NCI-H1048 (cell line): Measurements from ENCODE around the gene RIOX2.
"Not testable (repeated sequence)": the region's sequence is repeated elsewhere in the genome, so short reads cannot be mapped to it uniquely, and the experiment has no call there.

Source experiments
- DNase-seq: peaks from one replicate; lab custom pipeline; 2025; lab: John Stamatoyannopoulos, UW

RIOX2 gene

GRCh38 chr3:97911459-97911858 lies 60.8 kb downstream of the RIOX2 start:
- DNase-seq, result no peak

GRCh38 chr3:97910931-97911351 lies 61.3 kb downstream of the RIOX2 start:
- no peak for DNase-seq

GRCh38 chr3:97910236-97910831 lies 61.9 kb downstream of the RIOX2 start:
- not testable (repeated sequence) for DNase-seq

DNA sequence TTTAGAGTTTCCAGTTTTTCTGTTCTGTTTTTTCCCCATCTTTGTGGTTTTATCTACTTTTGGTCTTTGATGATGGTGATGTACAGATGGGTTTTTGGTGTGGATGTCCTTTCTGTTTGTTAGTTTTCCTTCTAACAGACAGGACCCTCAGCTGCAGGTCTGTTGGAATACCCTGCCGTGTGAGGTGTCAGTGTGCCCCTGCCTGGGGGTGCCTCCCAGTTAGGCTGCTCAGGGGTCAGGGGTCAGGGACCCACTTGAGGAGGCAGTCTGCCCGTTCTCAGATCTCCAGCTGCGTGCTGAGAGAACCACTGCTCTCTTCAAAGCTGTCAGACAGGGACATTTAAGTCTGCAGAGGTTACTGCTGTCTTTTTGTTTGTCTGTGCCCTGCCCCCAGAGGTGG lies 62.4 kb downstream of the RIOX2 start:
- not testable (repeated sequence) for DNase-seq

DNA sequence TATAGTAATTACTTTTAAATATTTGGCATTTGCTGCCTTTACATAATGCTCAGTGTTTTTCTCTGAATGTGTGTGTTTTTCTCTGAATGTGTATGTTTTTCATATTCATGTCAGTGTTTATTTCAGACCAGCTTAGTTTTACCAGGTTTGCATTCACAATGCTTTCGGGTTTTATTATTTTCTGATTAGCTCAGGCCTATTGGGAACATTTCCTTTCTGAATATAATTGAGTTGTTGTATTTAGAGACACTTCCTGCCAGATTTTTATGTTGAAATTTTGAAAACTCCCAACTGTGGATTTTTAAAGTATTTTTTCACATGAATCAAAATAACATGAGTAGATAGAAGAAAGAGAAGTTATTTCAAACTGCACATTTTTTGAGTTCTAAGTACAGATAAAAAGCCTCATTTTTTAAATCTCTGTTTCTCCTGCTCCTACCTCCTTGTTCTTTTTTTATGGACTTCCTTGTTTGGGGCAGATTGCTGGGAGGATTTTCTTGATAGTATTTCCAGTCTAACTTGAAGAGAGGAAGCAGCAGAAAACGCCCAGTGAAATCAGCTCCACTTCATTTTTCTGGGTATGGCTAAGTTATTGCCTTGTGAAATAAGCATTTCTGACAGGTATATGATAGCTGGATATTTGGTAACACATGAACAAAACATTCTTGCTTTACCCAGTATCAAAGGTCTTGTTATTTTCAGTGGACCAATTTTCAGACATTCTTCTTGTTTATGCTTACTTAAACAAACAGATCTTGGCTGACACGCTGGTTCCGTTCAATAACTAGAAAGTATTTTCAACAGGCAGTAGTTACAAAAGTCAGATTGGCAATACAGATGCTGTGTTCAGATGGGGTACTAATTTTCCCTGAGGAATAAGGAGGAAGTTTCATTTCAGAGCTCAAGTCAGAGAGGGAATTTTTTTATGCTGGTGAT lies 70.7 kb downstream of the RIOX2 start:
- no peak for DNase-seq

- DNase-seq, result no peak
Measured at GRCh38 chr3:97899331-97899730, 72.9 kb downstream of the RIOX2 start.

- no peak for DNase-seq
Measured at GRCh38 chr3:97896547-97896946, 75.7 kb downstream of the RIOX2 start.

GRCh38 chr3:97896129-97896528 lies 76.1 kb downstream of the RIOX2 start:
- no peak for DNase-seq

GRCh38 chr3:97895216-97895615 lies 77.0 kb downstream of the RIOX2 start:
- no peak for DNase-seq

DNA sequence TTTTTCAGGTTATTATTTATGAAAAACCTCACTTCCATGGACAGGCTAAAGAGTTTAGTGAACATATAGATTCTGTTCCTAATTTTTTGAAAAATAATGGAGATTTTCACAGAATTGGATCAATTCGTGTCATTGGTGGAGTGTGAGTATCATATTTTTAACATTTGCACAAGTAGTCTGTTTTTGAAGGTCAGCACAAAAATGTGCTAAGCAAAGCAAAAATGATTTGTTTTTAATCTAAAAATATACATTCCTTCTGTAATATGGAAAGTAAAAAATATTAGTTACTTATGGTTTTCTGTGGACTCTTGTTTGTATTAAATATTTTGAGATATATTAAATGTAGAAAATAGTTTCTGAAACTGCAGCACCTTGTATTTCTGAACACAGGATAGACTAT lies 79.4 kb downstream of the RIOX2 start:
- DNase-seq, result no peak
